HepG2 (cell line): ENCODE results near the gene RPH3AL. TPM values are rescaled to one million over a fixed set of nuclear protein-coding genes. Genes with fewer than 3 reads are reported as not detected.

ENCODE experiments used
- CCDC6 ChIP-seq: sonication (generic); formaldehyde crosslinking; IDR thresholded peaks from 2 replicates; pipeline ENCODE4 v1.8.1; 2022; ENCODE audit warnings: mild to moderate bottlenecking, missing genetic modification reagents, moderate library complexity
- DMAP1 ChIP-seq: IDR thresholded peaks from 2 replicates; pipeline ENCODE4 v1.6.1; 2016
- KAT7 ChIP-seq: IDR thresholded peaks from 2 replicates; pipeline ENCODE4 v1.6.1; 2018; ENCODE audit warnings: borderline replicate concordance, missing compliant biosample characterization
- MXD3 ChIP-seq: IDR thresholded peaks from 2 replicates; pipeline ENCODE4 v1.6.1; 2016; ENCODE audit warnings: mild to moderate bottlenecking, missing biosample characterization, missing genetic modification reagents
- NCOA2 ChIP-seq: sonication (generic); formaldehyde crosslinking; IDR thresholded peaks from 2 replicates; pipeline ENCODE4 v1.8.0; 2022; ENCODE audit warnings: inconsistent platforms
- PLRG1 ChIP-seq: fragments of 450-650 bp; conservative IDR thresholded peaks from 2 replicates; pipeline ENCODE4 v1.6.1; 2016
- RBFOX2 ChIP-seq: fragments of 200-400 bp; formaldehyde crosslinking; IDR thresholded peaks from 2 replicates; pipeline ENCODE4 v1.6.1; 2017; ENCODE audit warnings: low read depth, mild to moderate bottlenecking, low read length
- SMAD1 ChIP-seq: sonication (generic); formaldehyde crosslinking; IDR thresholded peaks from 2 replicates; pipeline ENCODE4 v1.4.0; 2020; ENCODE audit warnings: missing genetic modification reagents, low read depth, mild to moderate bottlenecking, borderline replicate concordance
- SNAI1 ChIP-seq: sonication (generic); formaldehyde crosslinking; IDR thresholded peaks from 2 replicates; pipeline ENCODE4 v1.5.0; 2020; ENCODE audit warnings: mild to moderate bottlenecking, missing genetic modification reagents, borderline replicate concordance
- TAF1 ChIP-seq: sonication (generic); formaldehyde crosslinking; IDR thresholded peaks from 2 replicates; pipeline ENCODE4 v1.4.0; 2020; ENCODE audit warnings: missing genetic modification reagents
- TMF1 ChIP-seq: sonication (generic); formaldehyde crosslinking; IDR thresholded peaks from 2 replicates; pipeline ENCODE4 v1.8.1; 2022; ENCODE audit warnings: low read depth, missing genetic modification reagents
- ZBTB26 ChIP-seq: IDR thresholded peaks from 2 replicates; pipeline ENCODE4 v1.6.1; 2016; ENCODE audit warnings: missing compliant biosample characterization, missing genetic modification reagents, borderline replicate concordance
- ZBTB7B ChIP-seq: sonication (generic); formaldehyde crosslinking; IDR thresholded peaks from 2 replicates; pipeline ENCODE4 v1.4.0; 2020; ENCODE audit warnings: missing genetic modification reagents
- ZNF280B ChIP-seq: sonication (generic); formaldehyde crosslinking; IDR thresholded peaks from 2 replicates; pipeline ENCODE4 v1.5.0; 2020; ENCODE audit warnings: missing genetic modification reagents, mild to moderate bottlenecking, borderline replicate concordance
- ZNF460 ChIP-seq: sonication (generic); formaldehyde crosslinking; IDR thresholded peaks from 2 replicates; pipeline ENCODE4 v1.5.1; 2020; ENCODE audit warnings: missing genetic modification reagents, mild to moderate bottlenecking, borderline replicate concordance
- ZNF777 ChIP-seq: sonication (generic); formaldehyde crosslinking; IDR thresholded peaks from 2 replicates; pipeline ENCODE4 v1.4.0; 2020; ENCODE audit warnings: missing genetic modification reagents
- ZNF788 ChIP-seq: sonication (generic); formaldehyde crosslinking; IDR thresholded peaks from 2 replicates; pipeline ENCODE4 v1.5.0; 2020; ENCODE audit warnings: mild to moderate bottlenecking, missing genetic modification reagents, borderline replicate concordance
- ZNF841 ChIP-seq: sonication (generic); formaldehyde crosslinking; IDR thresholded peaks from 2 replicates; pipeline ENCODE4 v1.8.1; 2023; ENCODE audit warnings: missing genetic modification reagents, borderline replicate concordance
- ZSCAN21 ChIP-seq: sonication (generic); formaldehyde crosslinking; IDR thresholded peaks from 2 replicates; pipeline ENCODE4 v1.8.0; 2022; ENCODE audit warnings: mild to moderate bottlenecking, missing genetic modification reagents, moderate library complexity, borderline replicate concordance
- polyA plus RNA-seq, 8 experiments: library from polyadenylated mRNA; depleted of rRNA in 3 of 8; stranded (reverse) in 7 of 8; unstranded in 1 of 8; fragments of >200 nt; fragmentation: Illumina TruSeq in 4 of 8; extraction: Trizol in 4 of 8; gene quantifications; 2 replicates each; pipeline versions ENCODE4 v1.2.1 to v1.2.3, GENCODE V29; 2011 to 2016; ENCODE audit warnings: low read depth in 4 of 8, missing spikeins in 1 of 8, mixed read lengths in 1 of 8; ENCODE audit not compliant: insufficient read depth in 1 of 8
- total RNA-seq, 5 experiments: library from RNA; depleted of rRNA; stranded (reverse); fragments of >200 nt; fragmentation: Illumina TruSeq; extraction: Trizol; gene quantifications; 2 replicates each; pipeline ENCODE4 v1.2.3, GENCODE V29; 2016; ENCODE audit warnings: low read depth in 1 of 5
- TF ChIP-seq, protein P1 (sequence below): sonication (generic); formaldehyde crosslinking; IDR thresholded peaks from 2 replicates; pipeline ENCODE4 v1.4.0; 2020; ENCODE audit warnings: missing genetic modification reagents, mild to moderate bottlenecking, borderline replicate concordance
- TF ChIP-seq, protein P2 (sequence below): IDR thresholded peaks from 2 replicates; pipeline ENCODE4 v1.6.1; 2016; ENCODE audit warnings: low read depth, borderline replicate concordance

The RPH3AL gene
- total and polyA plus RNA-seq, 2 of the 13 experiments (the other 11 are each of a cell fraction or from before 2014, with no cell fraction given), result 7.8 to 16.4 TPM

DNA sequence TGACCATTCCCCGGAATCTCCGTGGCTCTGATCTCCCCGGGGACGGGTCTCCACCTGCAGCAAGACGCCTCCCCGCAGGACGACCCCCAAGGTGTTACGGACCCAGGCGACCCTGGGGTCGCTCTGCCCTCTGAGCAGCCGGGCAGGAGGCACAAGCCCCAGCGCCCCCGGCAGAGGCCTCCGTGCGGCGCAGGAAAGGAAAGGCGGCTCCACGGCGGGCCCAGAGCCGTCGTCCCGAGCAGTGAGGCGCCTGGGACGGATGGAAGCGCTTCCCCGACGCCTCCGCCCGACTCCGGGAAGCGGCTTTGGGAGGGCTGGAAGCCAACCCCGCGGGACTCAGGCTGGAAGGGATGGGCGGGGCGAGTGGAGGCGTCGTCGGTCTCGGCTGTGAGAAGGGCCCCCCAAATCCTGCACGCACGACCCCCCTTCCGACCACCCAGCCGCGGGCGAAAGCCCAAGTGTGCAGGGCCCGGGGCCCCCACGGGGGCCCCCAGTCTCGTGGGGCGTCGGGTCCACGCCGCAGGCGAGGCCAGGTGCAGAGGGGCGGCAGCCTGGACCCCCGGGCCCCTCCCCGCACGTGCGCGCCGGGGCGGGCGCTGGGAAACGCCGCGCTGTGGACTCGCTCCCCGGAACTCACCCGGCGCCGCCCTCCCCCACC lies 32.7 kb upstream of the RPH3AL start (continued):
- TF ChIP-seq, protein P1, sequence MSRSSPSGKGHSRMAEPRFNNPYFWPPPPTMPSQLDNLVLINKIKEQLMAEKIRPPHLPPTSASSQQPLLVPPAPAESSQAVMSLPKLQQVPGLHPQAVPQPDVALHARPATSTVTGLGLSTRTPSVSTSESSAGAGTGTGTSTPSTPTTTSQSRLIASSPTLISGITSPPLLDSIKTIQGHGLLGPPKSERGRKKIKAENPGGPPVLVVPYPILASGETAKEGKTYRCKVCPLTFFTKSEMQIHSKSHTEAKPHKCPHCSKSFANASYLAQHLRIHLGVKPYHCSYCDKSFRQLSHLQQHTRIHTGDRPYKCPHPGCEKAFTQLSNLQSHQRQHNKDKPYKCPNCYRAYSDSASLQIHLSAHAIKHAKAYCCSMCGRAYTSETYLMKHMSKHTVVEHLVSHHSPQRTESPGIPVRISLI (CRISPR knock-in tag), result no peak
- TF ChIP-seq ZSCAN21 (CRISPR knock-in tag) (0 out of 2 replicates have a peak, but pooled peaks have one; percentile 23), ZNF280B (CRISPR knock-in tag) (peak; percentile 54; the same call in 1 of the 2 replicates), ZNF460 (no peak), TMF1 (CRISPR knock-in tag) (no peak), ZBTB26 (CRISPR knock-in tag) (0 out of 2 replicates have a peak, but pooled peaks have one; percentile 34), ZNF788 (CRISPR knock-in tag) (no peak), ZNF841 (CRISPR knock-in tag) (no peak), TAF1 (CRISPR knock-in tag) (peak; percentile 41; the same call in 1 of the 2 replicates), KAT7 (0 out of 2 replicates have a peak, but pooled peaks have one; percentile 66), SMAD1 (CRISPR knock-in tag) (peak; percentile 34; the same call in 1 of the 2 replicates), NCOA2 (CRISPR knock-in tag) (peak; percentile 16; the same call in 1 of the 2 replicates), DMAP1 (CRISPR knock-in tag) (peak; percentile 29; the same call in 1 of the 2 replicates), CCDC6 (CRISPR knock-in tag) (0 out of 2 replicates have a peak, but pooled peaks have one; percentile 22), RBFOX2 (peak; percentile 55), SNAI1 (CRISPR knock-in tag) (no peak), PLRG1 (no peak), ZNF777 (CRISPR knock-in tag) (peak; percentile 93), ZBTB7B (CRISPR knock-in tag) (peak; percentile 65), MXD3 (CRISPR knock-in tag) (peak; percentile 64; the same call in 1 of the 2 replicates)
- TF ChIP-seq, protein P2, sequence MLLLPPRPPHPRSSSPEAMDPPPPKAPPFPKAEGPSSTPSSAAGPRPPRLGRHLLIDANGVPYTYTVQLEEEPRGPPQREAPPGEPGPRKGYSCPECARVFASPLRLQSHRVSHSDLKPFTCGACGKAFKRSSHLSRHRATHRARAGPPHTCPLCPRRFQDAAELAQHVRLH (CRISPR knock-in tag), result 0 out of 2 replicates have a peak, but pooled peaks have one; percentile 30
